Measurements from ENCODE around the gene C1QTNF8. TPM values are rescaled to one million over a fixed set of nuclear protein-coding genes. Genes with fewer than 3 reads are reported as not detected.
A peak's percentile ranks its signal among the peaks of the same experiment; 100 is the strongest.

Gene C1QTNF8
- total and polyA plus RNA-seq, 2 of the 13 experiments (the other 11 are each of a cell fraction or from before 2014, with no cell fraction given): 0.09 TPM; not detected in 1

GRCh38 chr16:1112506-1113184 lies 16.6 kb upstream of the C1QTNF8 start (continued):
- TF ChIP-seq DZIP1 (CRISPR knock-in tag; IDR thresholded peaks at IDR 0.05): no peak
- TF ChIP-seq NFYC (CRISPR knock-in tag; IDR thresholded peaks at IDR 0.05): no peak
- no peak for TF ChIP-seq PRDM10 (CRISPR knock-in tag; IDR thresholded peaks at IDR 0.05; ENCODE audit: low read depth)
- peak; percentile 45; the same call in 1 of the 2 replicates for TF ChIP-seq RNF2 (conservative IDR thresholded peaks at IDR 0.05; ENCODE audit: low read depth)
- TF ChIP-seq SKIL (CRISPR knock-in tag; IDR thresholded peaks at IDR 0.05; ENCODE audit: borderline replicate concordance): peak; percentile 53; the same call in 1 of the 2 replicates
